Cardiac muscle cell (in vitro differentiated cells and primary cell): ENCODE results near the gene ACTL8. TPM values are rescaled to one million over a fixed set of nuclear protein-coding genes. Genes with fewer than 3 reads are reported as not detected.

ENCODE experiments used
- DNase-seq, 2 donors: peaks; one replicate each; pipeline versions ENCODE4 v3.0.0 to v3.0.0-alpha.2; 2010 to 2017; ENCODE audit warnings: low read depth in 1 of 2, low spot score in 1 of 2
- H3K27ac ChIP-seq: fragments of 200-600 bp; sonication (generic); 2 replicates; pipeline ENCODE4 v1.5.1; 2016
- H3K27me3 ChIP-seq: fragments of 200-600 bp; sonication (generic); 2 replicates; pipeline ENCODE4 v1.6.0; 2016; ENCODE audit warnings: control low read depth
- H3K36me3 ChIP-seq: fragments of 200-600 bp; sonication (generic); 2 replicates; pipeline ENCODE4 v1.5.1; 2016; ENCODE audit warnings: control low read depth
- H3K4me1 ChIP-seq: fragments of 200-600 bp; sonication (generic); 2 replicates; pipeline ENCODE4 v1.8.1; 2017; ENCODE audit warnings: low read depth, mild to moderate bottlenecking, mixed run types
- H3K4me3 ChIP-seq: fragments of 200-600 bp; sonication (generic); 2 replicates; pipeline ENCODE4 v1.5.1; 2016; ENCODE audit warnings: mild to moderate bottlenecking
- H3K9me3 ChIP-seq: fragments of 200-600 bp; sonication (generic); 2 replicates; pipeline ENCODE4 v1.5.1; 2017; ENCODE audit warnings: low read depth, mild to moderate bottlenecking, control low read depth
- CTCF ChIP-seq: IDR thresholded peaks from 2 replicates; pipeline ENCODE4 v1.5.1; 2012; ENCODE audit warnings: low read depth, mild to moderate bottlenecking, low read length
- polyA plus RNA-seq: library from polyadenylated mRNA; unstranded; fragments of >200 nt; fragmentation: Nextera tagmentation; extraction: Ambion mirVana; gene quantifications from 2 replicates; pipeline ENCODE4 v1.2.1, GENCODE V29; 2016
- total RNA-seq: library from RNA; depleted of rRNA; stranded (reverse); fragments of >200 nt; gene quantifications from 2 replicates; pipeline ENCODE4 v1.2.3, GENCODE V29; 2016

ACTL8 gene
- total and polyA plus RNA-seq, 2 experiments from 2014 or later = not detected

DNA sequence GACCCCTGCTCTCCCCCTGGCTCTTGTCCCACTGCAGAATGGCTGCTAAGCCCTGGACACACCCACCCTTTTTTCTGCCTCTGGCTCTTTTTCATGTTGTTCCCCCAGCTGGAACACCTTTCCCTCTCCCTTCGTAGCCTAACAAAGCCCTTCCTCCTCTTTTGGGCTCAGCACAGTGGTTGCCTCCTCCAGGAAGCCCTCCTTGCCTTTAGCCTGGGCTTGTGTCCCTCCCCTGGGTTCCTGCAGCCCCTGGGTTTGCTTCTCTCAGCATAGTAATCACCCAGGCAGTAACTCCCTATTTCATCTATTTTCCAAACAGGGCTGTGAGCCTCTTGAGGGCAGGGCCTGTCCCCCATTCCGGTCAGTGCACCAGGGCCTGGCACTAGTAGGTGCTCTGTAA lies 19.8 kb upstream of the ACTL8 start:
- no peak for TF ChIP-seq CTCF
- DNase-seq = no peak

DNA sequence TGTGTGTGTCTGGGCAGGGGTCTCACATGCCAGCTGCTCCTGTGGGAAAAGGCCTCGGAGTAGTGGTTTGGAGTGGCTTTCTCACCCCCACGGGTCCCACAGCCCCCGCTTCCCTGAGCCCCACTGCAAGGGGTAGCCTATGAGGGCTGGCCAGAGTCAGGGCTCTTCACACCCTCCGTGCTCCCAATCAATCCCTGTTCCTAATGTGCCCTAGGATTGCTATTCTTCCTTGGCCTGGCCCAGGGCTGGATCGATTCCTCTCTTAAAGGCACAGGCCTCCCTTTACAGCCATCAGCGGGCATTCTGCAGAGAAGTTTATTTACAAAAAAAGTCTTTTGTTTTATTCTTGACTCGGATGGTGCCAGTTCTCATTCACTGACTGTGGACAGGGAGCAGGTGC lies 19.3 kb upstream of the ACTL8 start:
- Histone ChIP-seq H3K27me3 (no peaks in the 10 kb centered on the region), H3K4me3 (no peak overlapping the region), H3K36me3 (no peaks in the 10 kb centered on the region), H3K4me1 (no peaks in the 10 kb centered on the region), H3K27ac (no peak overlapping the region), H3K9me3 (no peaks in the 10 kb centered on the region)
- DNase-seq = no peak
- no peak for TF ChIP-seq CTCF

More for the DNA sequence above, 19.8 kb upstream of the ACTL8 start:
- Histone ChIP-seq H3K4me1 (no peaks in the 10 kb centered on the region), H3K27ac (no peak overlapping the region), H3K9me3 (no peaks in the 10 kb centered on the region), H3K4me3 (no peak overlapping the region), H3K36me3 (no peaks in the 10 kb centered on the region), H3K27me3 (no peaks in the 10 kb centered on the region)

DNA sequence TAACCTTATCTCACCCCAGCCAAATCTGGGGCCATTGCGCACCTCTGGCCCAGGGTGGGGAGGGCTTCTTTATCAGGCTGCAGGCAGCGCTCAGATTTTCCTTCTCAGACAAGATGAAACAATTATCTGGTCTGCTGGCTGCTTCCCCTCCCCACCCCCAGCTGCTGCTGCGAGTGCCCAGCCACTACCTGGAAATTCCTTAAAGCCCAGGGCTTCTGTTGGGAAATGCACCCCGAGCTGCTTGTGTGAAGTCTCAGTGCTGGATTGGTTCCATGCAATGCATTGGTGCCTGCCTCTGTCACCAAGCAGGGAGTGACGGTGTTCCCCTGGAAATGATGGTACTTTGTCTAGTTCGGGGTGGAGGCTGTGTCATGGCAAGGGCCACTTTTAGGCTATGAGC lies 18.5 kb upstream of the ACTL8 start:
- no peaks in the 10 kb centered on the region for H3K27me3 ChIP-seq
- no peak for DNase-seq
- H3K27ac ChIP-seq = no peak overlapping the region
- H3K4me3 ChIP-seq = no peak overlapping the region
- H3K36me3 ChIP-seq = no peaks in the 10 kb centered on the region
- H3K4me1 ChIP-seq = no peaks in the 10 kb centered on the region
- no peaks in the 10 kb centered on the region for H3K9me3 ChIP-seq
- no peak for TF ChIP-seq CTCF

DNA sequence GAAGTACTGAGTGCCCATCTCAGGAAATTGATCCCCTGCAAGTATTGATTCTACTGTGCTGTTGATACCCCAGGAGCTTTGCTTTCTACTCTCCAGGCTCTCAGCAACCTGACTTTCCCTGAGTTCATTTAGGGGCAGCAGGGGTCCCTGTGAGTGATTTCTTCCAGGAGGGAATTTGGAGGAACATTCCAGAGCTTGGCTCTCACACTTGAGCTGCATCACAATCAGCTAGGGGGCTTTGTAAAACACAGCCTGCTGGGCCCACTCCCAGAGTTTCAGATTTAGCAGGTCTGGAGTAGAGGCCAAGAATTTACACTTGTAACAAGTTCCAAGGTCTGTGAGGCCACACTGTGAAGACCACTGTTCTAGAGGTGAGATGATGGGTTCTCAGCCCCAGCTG lies 16.1 kb upstream of the ACTL8 start:
- Histone ChIP-seq H3K4me1 (no peaks in the 10 kb centered on the region), H3K27ac (no peak overlapping the region), H3K4me3 (no peak overlapping the region), H3K36me3 (no peaks in the 10 kb centered on the region), H3K9me3 (no peaks in the 10 kb centered on the region), H3K27me3 (no peaks in the 10 kb centered on the region)
- TF ChIP-seq CTCF = no peak
- no peak for DNase-seq

DNA sequence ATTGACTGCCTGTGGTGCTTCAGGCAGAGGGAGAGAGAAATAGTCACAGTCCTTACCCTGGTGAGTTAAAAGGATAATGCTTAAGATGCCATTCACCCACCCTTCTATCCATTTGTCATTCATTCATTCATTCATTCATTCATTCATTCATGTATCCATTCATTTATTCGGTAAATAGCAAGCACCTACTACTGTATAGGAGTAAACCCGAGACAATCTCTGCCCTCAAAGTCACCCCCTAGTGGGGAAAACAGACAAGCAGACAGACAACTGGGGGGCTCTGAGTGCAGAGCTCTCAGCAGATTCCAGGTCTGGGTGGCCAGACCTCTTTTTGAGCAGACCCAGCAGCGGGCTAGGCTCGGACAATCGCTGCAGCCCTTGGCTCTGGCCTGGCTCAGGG lies 14.1 kb upstream of the ACTL8 start:
- DNase-seq = no peak
- Histone ChIP-seq H3K4me3 (no peak overlapping the region), H3K27ac (no peak overlapping the region)

More for the DNA sequence above, 14.1 kb upstream of the ACTL8 start:
- Histone ChIP-seq H3K36me3 (no peaks in the 10 kb centered on the region), H3K27me3 (no peaks in the 10 kb centered on the region), H3K9me3 (no peaks in the 10 kb centered on the region), H3K4me1 (no peaks in the 10 kb centered on the region)
- TF ChIP-seq CTCF = no peak
